ENCODE results near the gene ADPRHL1. TPM values are rescaled to one million over a fixed set of nuclear protein-coding genes. Genes with fewer than 3 reads are reported as not detected.

ADPRHL1 gene
- total RNA-seq, 1 donor from 2014 or later: 0.77 TPM

GRCh38 chr13:113351514-113352026 is 101.7 kb downstream of the ADPRHL1 start:
- peak; percentile 22 to 58 for DNase-seq (ENCODE audit: low read depth in 2 of 2)

- no peak for DNase-seq (ENCODE audit: low read depth in 2 of 2)
Measured at GRCh38 chr13:113350938-113351335, 102.4 kb downstream of the ADPRHL1 start.

DNA sequence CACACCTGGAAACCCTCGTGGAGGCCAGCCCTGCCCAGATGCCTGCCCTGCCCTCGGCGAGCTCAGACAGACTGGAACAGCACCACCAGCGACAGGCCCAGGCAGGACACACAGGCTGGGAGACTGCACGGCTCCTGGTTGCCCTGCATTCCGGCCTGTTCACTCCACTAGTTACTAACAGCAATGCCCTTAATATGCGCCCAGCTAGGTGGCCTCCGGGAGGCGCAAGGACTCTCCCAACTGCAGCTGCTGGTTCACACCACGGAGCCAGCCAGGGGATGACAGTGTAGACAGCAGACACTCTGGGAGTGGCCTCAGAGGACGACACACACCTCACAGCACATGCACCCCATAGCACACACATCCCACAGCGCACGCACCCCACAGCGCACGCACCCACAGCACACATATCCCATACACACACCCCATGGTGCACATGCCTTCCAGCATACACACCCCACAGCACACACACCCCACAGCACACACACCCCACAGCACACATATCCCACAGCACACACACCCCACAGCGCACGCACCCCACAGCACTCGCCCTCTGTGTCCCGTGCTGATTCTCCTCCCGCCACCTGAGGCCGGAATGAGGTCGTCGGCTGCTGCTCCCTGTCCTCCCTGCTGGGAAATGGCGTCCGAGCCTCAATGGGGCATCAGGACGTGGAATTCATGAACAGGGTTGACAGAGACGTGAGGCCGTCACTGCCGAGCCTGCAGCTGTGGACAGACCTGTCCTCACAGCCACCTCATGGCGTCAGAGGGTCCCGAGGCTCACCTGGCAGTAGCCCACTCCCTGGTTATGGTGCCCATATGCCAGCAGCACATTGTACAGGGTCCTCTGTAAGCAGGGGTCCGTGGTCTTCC is 103.0 kb downstream of the ADPRHL1 start:
- DNase-seq (ENCODE audit: low read depth in 2 of 2): no peak

Other genes starting within 250 kb of the ADPRHL1 start
- gene PCID2, start 244.8 kb downstream of the ADPRHL1 start, total RNA-seq: 42.6 and 51.0 TPM in 2 replicates
- 80.1 and 97.7 TPM in 2 replicates for gene CUL4A, start 243.9 kb downstream of the ADPRHL1 start, total RNA-seq
- gene LAMP1, start 156.2 kb downstream of the ADPRHL1 start, total RNA-seq: 174 and 270 TPM in 2 replicates
- gene GRTP1, start 89.4 kb downstream of the ADPRHL1 start, total RNA-seq: 0.26 and 1.0 TPM in 2 replicates
- 5.4 and 8.3 TPM in 2 replicates for gene DCUN1D2, start 37.2 kb upstream of the ADPRHL1 start, total RNA-seq
- gene TFDP1, start 131.3 kb upstream of the ADPRHL1 start, total RNA-seq: 45.9 and 48.0 TPM in 2 replicates
- gene ATP4B, start 204.7 kb upstream of the ADPRHL1 start, total RNA-seq: not detected in 2 replicates
- not detected in 2 replicates for gene GRK1, start 213.7 kb upstream of the ADPRHL1 start, total RNA-seq

Data from dermis microvascular lymphatic vessel endothelial cell (primary cell).